ENCODE results near the gene RRP1B. TPM values are rescaled to one million over a fixed set of nuclear protein-coding genes. Genes with fewer than 3 reads are reported as not detected.
A peak's percentile ranks its signal among the peaks of the same experiment; 100 is the strongest.

RRP1B gene
- total and polyA plus RNA-seq, 2 experiments from 2014 or later, result 13.6 to 15.0 TPM

DNA sequence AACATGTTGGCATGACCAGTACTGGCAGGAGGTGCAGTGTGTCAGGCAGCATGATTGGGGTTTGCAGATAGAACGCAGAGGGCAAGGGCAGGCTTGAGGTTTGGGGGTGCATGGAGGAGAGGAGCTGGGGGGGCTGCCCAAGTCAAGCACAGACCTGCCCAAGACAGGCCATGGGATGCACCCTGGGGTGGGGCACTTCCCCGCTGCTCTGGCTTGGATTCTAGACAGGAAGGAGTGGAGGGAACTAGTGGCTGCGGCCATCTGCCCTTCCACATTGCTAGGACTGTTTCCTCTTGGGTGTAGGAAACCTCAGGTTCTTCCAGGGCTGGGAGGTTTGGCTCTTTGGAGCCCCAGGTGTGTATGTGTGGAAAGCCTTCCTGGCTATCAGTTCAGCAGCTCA lies 62.6 kb downstream of the RRP1B start:
- Histone ChIP-seq H2AFZ (no peak overlapping the region), H3K4me2 (ENCODE audit: unreplicated experiment) (no peak overlapping the region), H3F3A (ENCODE audit: insufficient read depth) (peaks cover 32% of the 10 kb centered on the region), H3K4me3 (no peak overlapping the region), H3K27ac (no peak overlapping the region), H4K20me1 (ENCODE audit: insufficient read depth) (no peaks in the 10 kb centered on the region), H3K9me2 (ENCODE audit: insufficient read depth) (no peaks in the 10 kb centered on the region), H3K9me3 (ENCODE audit: low read depth) (no peaks in the 10 kb centered on the region), H3K27me3 (replicated peaks; ENCODE audit: insufficient read depth) (no peaks in the 10 kb centered on the region), H3K4me1 (ENCODE audit: insufficient read depth) (peaks cover 31% of the 10 kb centered on the region), H3K9ac (no peak overlapping the region), H3K79me2 (ENCODE audit: insufficient read depth) (peaks cover 66% of the 10 kb centered on the region), H3K36me3 (ENCODE audit: low read depth) (no peaks in the 10 kb centered on the region)
- TF ChIP-seq EZH2 (IDR thresholded peaks at IDR 0.05; ENCODE audit: insufficient read depth, poor library complexity, severe bottlenecking) (no peak), EZH2phosphoT487 (IDR thresholded peaks at IDR 0.05; ENCODE audit: insufficient read depth, low read depth) (no peak)
- WGBS, 2 experiments (ENCODE audit: low coverage in 1 of 2, low lambda C conversion rate in 2 of 2, missing lambda C conversion rate in 2 of 2), result 90 to 96% methylated on average over 3 of the region's 3 CpGs
- DNase-seq, result no peak
- in situ Hi-C loops (cut with MboI), result no loop called here

DNA sequence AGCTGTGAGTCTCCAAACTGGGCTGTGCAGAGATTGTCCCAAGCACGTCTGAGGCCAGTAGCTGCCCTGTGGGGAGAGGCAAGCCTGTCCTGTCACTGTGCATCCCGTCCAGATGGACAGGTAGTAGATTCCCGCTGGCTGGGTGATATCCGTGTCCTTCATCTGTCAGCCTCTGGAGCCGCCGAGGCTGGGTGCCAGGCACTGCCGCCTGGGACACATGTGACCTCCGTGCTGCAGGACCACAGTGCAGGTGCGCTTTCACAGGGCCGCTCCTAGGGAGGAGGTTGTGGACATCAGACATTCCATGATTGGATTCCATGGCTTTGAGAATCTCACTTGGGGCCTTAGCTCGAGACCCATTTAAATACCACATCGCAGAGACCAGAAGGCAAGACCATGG lies 64.3 kb downstream of the RRP1B start:
- no peak for TF ChIP-seq EZH2phosphoT487 (IDR thresholded peaks at IDR 0.05; ENCODE audit: insufficient read depth, low read depth)
- no peak for TF ChIP-seq EZH2 (IDR thresholded peaks at IDR 0.05; ENCODE audit: insufficient read depth, poor library complexity, severe bottlenecking)

DNA sequence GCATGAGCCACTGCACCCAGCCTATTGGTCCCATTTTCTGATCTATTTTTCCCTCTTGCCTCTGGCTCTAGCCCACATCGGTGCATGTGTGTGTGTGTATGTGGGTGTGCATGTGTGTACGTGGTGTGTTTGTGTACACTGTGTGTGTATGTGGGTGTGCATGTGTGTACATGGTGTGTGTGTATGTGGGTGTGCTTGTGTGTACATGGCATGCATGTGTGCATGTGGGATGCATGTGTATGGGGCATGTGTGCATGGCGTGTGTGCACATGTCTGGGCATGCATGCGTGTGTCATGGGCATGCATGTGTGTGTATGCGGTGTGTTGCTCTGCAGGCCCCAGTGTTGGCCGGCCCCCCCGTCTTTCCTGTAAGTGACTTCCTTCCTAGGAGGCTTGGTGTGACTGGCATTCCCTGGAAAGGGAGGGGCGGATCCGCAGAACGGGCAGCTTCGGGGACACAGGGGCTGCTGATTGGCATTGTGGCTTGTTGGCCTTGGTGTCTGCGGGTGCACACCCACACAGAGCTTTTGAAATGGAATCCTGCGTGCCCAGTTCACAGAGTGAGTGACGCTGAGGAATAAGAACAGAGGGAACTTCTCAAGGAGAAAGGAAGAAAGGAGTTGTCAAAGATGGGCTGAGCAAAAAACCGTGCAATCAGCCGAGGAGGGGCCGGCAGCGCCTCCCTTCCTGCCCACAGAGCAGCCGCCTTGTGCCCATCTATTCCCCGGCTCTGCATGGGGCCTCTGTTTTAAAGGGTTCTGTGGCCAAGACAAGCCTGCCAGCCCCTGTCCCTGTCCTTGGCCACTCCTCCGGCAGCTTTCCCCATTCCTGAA lies 67.5 kb downstream of the RRP1B start:
- Histone ChIP-seq H3K4me2 (ENCODE audit: unreplicated experiment) (peak overlapping the region; percentile 71), H2AFZ (no peak overlapping the region), H3K4me3 (no peak overlapping the region), H3K4me1 (ENCODE audit: insufficient read depth) (peaks cover 41% of the 10 kb centered on the region), H3K27me3 (replicated peaks; ENCODE audit: insufficient read depth) (no peaks in the 10 kb centered on the region), H3K36me3 (ENCODE audit: low read depth) (no peaks in the 10 kb centered on the region), H3F3A (ENCODE audit: insufficient read depth) (peaks cover 25% of the 10 kb centered on the region), H3K9ac (peak overlapping the region; percentile 63), H3K9me2 (ENCODE audit: insufficient read depth) (no peaks in the 10 kb centered on the region), H4K20me1 (ENCODE audit: insufficient read depth) (no peaks in the 10 kb centered on the region), H3K9me3 (ENCODE audit: low read depth) (no peaks in the 10 kb centered on the region), H3K79me2 (ENCODE audit: insufficient read depth) (peaks cover 82% of the 10 kb centered on the region), H3K27ac (peak overlapping the region; percentile 86)
- WGBS, 2 experiments (ENCODE audit: low coverage in 1 of 2, low lambda C conversion rate in 2 of 2, missing lambda C conversion rate in 2 of 2), result 39 to 43% methylated on average over 21 of the region's 21 CpGs
- in situ Hi-C loops (cut with MboI), result no loop called here
- no peak for DNase-seq
- no peak for TF ChIP-seq EZH2phosphoT487 (IDR thresholded peaks at IDR 0.05; ENCODE audit: insufficient read depth, low read depth)
- no peak for TF ChIP-seq EZH2 (IDR thresholded peaks at IDR 0.05; ENCODE audit: insufficient read depth, poor library complexity, severe bottlenecking)

More for the DNA sequence above, 64.3 kb downstream of the RRP1B start:
- Histone ChIP-seq H2AFZ (no peak overlapping the region), H3K4me2 (ENCODE audit: unreplicated experiment) (no peak overlapping the region), H3K4me1 (ENCODE audit: insufficient read depth) (peaks cover 44% of the 10 kb centered on the region), H3K27ac (no peak overlapping the region), H3K9me2 (ENCODE audit: insufficient read depth) (no peaks in the 10 kb centered on the region), H3K9ac (no peak overlapping the region), H3K36me3 (ENCODE audit: low read depth) (no peaks in the 10 kb centered on the region), H4K20me1 (ENCODE audit: insufficient read depth) (no peaks in the 10 kb centered on the region), H3K9me3 (ENCODE audit: low read depth) (no peaks in the 10 kb centered on the region), H3K27me3 (replicated peaks; ENCODE audit: insufficient read depth) (no peaks in the 10 kb centered on the region), H3F3A (ENCODE audit: insufficient read depth) (peaks cover 25% of the 10 kb centered on the region), H3K79me2 (ENCODE audit: insufficient read depth) (peaks cover 78% of the 10 kb centered on the region), H3K4me3 (no peak overlapping the region)
- WGBS, 2 experiments (ENCODE audit: low coverage in 1 of 2, low lambda C conversion rate in 2 of 2, missing lambda C conversion rate in 2 of 2), result 90 to 92% methylated on average over 12 of the region's 12 CpGs
- no peak for DNase-seq
- in situ Hi-C loops (cut with MboI), result no loop called here

DNA sequence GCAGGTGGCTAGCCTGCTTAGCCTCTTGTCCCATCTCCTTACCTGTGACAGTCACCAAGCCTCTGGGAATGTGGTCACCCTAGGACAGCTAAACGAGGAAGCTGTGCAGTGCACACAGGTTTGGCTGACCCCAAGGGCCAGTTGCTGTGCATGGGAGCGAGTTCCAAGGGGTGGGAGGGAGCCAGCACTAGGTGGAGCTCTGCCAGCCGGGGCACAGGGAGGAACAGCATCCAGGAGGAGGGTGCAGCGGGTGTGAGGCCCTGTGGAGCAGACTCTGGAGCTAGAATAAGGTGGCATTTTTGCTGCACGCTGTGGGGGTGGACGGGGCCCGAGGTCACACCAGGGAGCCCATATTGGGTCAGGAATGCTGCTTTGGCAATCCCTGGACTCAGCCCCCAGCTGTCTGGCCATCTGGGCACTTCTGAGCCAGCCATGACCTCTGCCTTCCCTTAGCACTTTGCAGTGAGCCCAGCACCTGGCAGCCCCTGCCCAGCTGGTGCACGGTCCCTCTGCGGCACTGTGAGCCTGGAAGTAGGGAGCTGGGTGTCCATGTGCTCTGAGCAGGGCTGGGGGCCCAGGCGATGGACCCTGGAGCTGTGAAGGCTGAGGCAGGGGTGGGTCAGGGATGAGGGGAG lies 68.3 kb downstream of the RRP1B start:
- Histone ChIP-seq H3K79me2 (ENCODE audit: insufficient read depth) (peaks cover 79% of the 10 kb centered on the region), H3K9ac (peak overlapping the region; percentile 63), H3K4me1 (ENCODE audit: insufficient read depth) (peaks cover 49% of the 10 kb centered on the region), H3K4me3 (peak overlapping the region; percentile 45), H3K27me3 (replicated peaks; ENCODE audit: insufficient read depth) (no peaks in the 10 kb centered on the region), H2AFZ (no peak overlapping the region), H4K20me1 (ENCODE audit: insufficient read depth) (no peaks in the 10 kb centered on the region), H3K4me2 (ENCODE audit: unreplicated experiment) (peak overlapping the region; percentile 71), H3K27ac (peak overlapping the region; percentile 86), H3K36me3 (ENCODE audit: low read depth) (no peaks in the 10 kb centered on the region), H3K9me2 (ENCODE audit: insufficient read depth) (no peaks in the 10 kb centered on the region), H3F3A (ENCODE audit: insufficient read depth) (peaks cover 25% of the 10 kb centered on the region), H3K9me3 (ENCODE audit: low read depth) (no peaks in the 10 kb centered on the region)
- 52 to 55% methylated on average over 10 of the region's 10 CpGs for WGBS, 2 experiments (ENCODE audit: low coverage in 1 of 2, low lambda C conversion rate in 2 of 2, missing lambda C conversion rate in 2 of 2)
- peak; percentile 36 for DNase-seq
- in situ Hi-C loops (cut with MboI), result no loop called here
- TF ChIP-seq EZH2 (IDR thresholded peaks at IDR 0.05; ENCODE audit: insufficient read depth, poor library complexity, severe bottlenecking), result no peak
- TF ChIP-seq EZH2phosphoT487 (IDR thresholded peaks at IDR 0.05; ENCODE audit: insufficient read depth, low read depth), result no peak
